Vagina (tissue), 2 donors: ENCODE results near the gene PRUNE2.

Experiments used
- CTCF ChIP-seq, 3 experiments: fragments of 450-650 bp in 2 of 3; fragments of 200-600 bp in 1 of 3; sonication (generic) in 1 of 3; IDR thresholded peaks; one replicate each; pipeline ENCODE4 v1.5.1; 2017 to 2019; ENCODE audit warnings: antibody characterized with exemption in 3 of 3, mild to moderate bottlenecking in 2 of 3, moderate library complexity in 2 of 3
- POLR2AphosphoS5 ChIP-seq, 2 donors: sonication (generic); formaldehyde crosslinking; IDR thresholded peaks; one replicate each; pipeline ENCODE4 v1.9.0; 2017; ENCODE audit warnings: antibody characterized with exemption in 2 of 2, mild to moderate bottlenecking in 2 of 2, low read depth in 1 of 2; ENCODE audit not compliant: insufficient read depth in 1 of 2

GRCh38 chr9:76845254-76845653 is 60.7 kb downstream of the PRUNE2 start:
- TF ChIP-seq CTCF (IDR thresholded peaks at IDR 0.05): no peak
- no peak for TF ChIP-seq POLR2AphosphoS5 (IDR thresholded peaks at IDR 0.05; ENCODE audit: insufficient read depth in 1 of 2, low read depth in 1 of 2)
